Chondrocyte (in vitro differentiated cells): ENCODE data around the gene MPDZ. TPM values are rescaled to one million over a fixed set of nuclear protein-coding genes. Genes with fewer than 3 reads are reported as not detected.

Source experiments
- DNase-seq: peaks from one replicate; pipeline ENCODE4 v3.0.0; 2021; ENCODE audit warnings: mixed read lengths, low spot score
- H3K27ac Mint-ChIP-seq: one replicate; pipeline ENCODE4 v1.8.0; 2021; ENCODE audit warnings: mild to moderate bottlenecking, moderate library complexity, mixed read lengths; ENCODE audit not compliant: unreplicated experiment
- H3K27me3 Mint-ChIP-seq: 2 replicates; pipeline ENCODE4 v1.8.0; 2021; ENCODE audit warnings: low read depth, mixed read lengths
- H3K36me3 Mint-ChIP-seq: 2 replicates; pipeline ENCODE4 v1.8.0; 2021; ENCODE audit warnings: low read depth, mixed read lengths
- H3K4me1 Mint-ChIP-seq: 2 replicates; pipeline ENCODE4 v1.8.0; 2021; ENCODE audit warnings: low read depth, mild to moderate bottlenecking, mixed read lengths
- H3K4me3 Mint-ChIP-seq: one replicate; pipeline ENCODE4 v1.8.0; 2021; ENCODE audit warnings: mild to moderate bottlenecking, moderate library complexity, mixed read lengths; ENCODE audit not compliant: unreplicated experiment
- H3K9me3 Mint-ChIP-seq: 2 replicates; pipeline ENCODE4 v1.8.0; 2021; ENCODE audit warnings: low read depth, mixed read lengths
- total RNA-seq: library from RNA; stranded (reverse); gene quantifications from 3 replicates; pipeline ENCODE4 v1.2.1, GENCODE V29; 2021
- TF ChIP-seq, protein P1 (sequence below): fragments of 200-600 bp; sonication (generic); IDR thresholded peaks from 2 replicates; pipeline ENCODE4 v1.5.0; 2021; ENCODE audit warnings: antibody characterized with exemption, mild to moderate bottlenecking, moderate library complexity

MPDZ gene
- total RNA-seq, 1 donor from 2014 or later, result 42.5 TPM

DNA sequence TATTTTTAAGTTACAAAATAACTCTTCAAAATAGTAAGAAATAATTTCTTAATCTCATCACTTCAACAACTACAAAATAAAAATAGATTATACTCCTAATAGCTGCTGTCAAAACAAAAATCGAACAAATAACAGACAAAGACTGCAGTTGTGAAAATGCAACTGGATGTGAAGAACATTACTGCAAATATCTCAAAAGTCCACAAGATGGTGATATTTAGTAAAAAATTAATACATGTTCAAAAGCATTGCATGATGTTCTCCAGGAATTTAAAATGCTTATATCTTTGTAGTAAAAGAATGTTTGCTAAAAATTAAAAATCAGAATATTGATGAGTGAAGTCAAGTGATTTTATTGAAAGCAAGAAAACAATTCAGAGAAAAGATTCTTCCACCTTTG, 66.2 kb downstream of the MPDZ start:
- Mint-ChIP-seq H3K4me1 (peaks cover 12% of the 10 kb centered on the region), H3K27me3 (no peaks in the 10 kb centered on the region), H3K4me3 (no peak overlapping the region), H3K27ac (no peak overlapping the region), H3K36me3 (peaks cover 18% of the 10 kb centered on the region), H3K9me3 (peaks cover 5% of the 10 kb centered on the region)
- TF ChIP-seq, protein P1, sequence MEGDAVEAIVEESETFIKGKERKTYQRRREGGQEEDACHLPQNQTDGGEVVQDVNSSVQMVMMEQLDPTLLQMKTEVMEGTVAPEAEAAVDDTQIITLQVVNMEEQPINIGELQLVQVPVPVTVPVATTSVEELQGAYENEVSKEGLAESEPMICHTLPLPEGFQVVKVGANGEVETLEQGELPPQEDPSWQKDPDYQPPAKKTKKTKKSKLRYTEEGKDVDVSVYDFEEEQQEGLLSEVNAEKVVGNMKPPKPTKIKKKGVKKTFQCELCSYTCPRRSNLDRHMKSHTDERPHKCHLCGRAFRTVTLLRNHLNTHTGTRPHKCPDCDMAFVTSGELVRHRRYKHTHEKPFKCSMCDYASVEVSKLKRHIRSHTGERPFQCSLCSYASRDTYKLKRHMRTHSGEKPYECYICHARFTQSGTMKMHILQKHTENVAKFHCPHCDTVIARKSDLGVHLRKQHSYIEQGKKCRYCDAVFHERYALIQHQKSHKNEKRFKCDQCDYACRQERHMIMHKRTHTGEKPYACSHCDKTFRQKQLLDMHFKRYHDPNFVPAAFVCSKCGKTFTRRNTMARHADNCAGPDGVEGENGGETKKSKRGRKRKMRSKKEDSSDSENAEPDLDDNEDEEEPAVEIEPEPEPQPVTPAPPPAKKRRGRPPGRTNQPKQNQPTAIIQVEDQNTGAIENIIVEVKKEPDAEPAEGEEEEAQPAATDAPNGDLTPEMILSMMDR, result peak; percentile 86
- no peak for DNase-seq

DNA sequence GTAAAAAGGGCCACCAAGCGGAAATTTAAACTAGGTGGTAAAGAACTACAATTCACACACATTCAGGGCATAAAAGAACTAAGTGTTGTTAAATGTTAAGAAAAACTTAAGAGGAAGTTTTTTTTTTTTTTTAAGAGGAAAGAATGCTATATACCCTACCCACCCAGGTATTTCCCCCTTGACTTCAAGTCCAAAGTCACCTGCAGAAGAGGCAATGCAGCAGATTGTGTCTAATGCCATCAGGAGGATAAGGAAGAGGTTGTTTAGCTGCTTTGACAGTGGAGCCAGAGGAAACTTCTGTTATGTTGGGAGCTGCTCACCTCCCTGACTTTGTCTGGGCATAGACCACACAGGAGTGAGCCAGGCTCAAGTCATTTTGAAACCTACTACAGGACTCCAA, 69.2 kb downstream of the MPDZ start:
- Mint-ChIP-seq H3K36me3 (peaks cover 23% of the 10 kb centered on the region), H3K27me3 (no peaks in the 10 kb centered on the region), H3K9me3 (peaks cover 5% of the 10 kb centered on the region), H3K4me1 (peaks cover 12% of the 10 kb centered on the region), H3K4me3 (no peak overlapping the region), H3K27ac (no peak overlapping the region)
- TF ChIP-seq, protein P1, result no peak
- DNase-seq, result no peak

DNA sequence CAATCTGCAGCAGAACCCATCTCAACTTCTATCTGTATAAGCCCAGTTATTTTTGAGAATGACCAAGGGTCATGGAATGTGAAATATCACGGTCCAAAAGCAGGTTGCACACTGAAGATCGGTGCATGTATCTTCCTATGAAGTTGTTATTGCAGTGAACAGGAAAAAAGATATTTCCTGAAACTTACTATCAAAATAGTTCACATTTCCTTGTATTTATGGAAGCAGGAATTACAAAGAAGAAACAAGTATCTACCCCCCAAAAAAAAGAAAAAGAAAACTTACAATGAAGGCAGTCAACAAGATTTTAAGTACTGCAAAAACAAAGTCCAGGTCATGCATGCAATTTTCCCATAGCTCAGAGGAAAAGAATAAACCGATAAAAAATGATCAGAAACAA, 70.0 kb downstream of the MPDZ start:
- Mint-ChIP-seq H3K4me1 (peaks cover 12% of the 10 kb centered on the region), H3K27ac (no peak overlapping the region), H3K27me3 (no peaks in the 10 kb centered on the region), H3K4me3 (no peak overlapping the region), H3K9me3 (peaks cover 5% of the 10 kb centered on the region), H3K36me3 (peaks cover 18% of the 10 kb centered on the region)
- TF ChIP-seq, protein P1, result no peak
- no peak for DNase-seq

DNA sequence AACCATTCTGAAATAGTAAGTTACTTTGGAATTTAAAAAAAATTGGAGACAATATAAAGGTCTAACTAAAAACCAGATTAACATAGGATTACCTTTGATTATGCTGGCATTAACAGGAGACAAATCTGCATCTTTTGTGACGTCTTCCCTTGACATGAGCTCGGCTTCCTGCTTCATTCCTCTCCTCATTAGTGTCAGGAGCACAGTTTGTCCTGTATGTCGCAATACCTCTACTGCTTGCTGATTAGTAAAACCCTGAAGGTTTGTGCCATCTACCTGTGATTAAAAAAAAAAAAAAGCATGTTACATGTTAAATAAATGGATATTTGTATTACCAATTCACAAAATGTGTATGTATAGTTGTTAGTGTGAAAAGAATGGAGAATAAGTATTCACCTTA, 73.7 kb downstream of the MPDZ start:
- no peak overlapping the region for H3K4me3 Mint-ChIP-seq
- peaks cover 32% of the 10 kb centered on the region for H3K36me3 Mint-ChIP-seq
- no peak for DNase-seq
- H3K27me3 Mint-ChIP-seq, result no peaks in the 10 kb centered on the region
- H3K27ac Mint-ChIP-seq, result no peak overlapping the region
- no peaks in the 10 kb centered on the region for H3K9me3 Mint-ChIP-seq
- TF ChIP-seq, protein P1, result no peak
- peaks cover 12% of the 10 kb centered on the region for H3K4me1 Mint-ChIP-seq

DNA sequence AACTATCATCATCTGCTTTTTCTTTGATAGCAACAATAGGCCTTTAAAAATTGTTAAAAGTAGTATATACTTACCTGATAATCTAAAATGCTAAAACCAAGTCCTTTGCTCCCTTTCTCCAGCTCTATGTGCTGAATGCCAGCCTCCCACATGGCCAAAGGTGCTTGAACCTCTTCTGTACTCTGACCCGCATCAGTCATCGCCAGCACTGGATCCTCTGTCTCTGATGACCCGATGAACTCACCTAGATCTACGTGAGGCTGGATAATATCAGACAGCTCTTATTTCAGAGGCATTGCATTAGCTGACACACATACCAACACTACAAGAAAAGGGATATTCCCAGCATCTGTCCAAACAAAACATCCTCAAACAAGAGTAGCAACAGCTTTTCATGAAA, 89.5 kb downstream of the MPDZ start:
- H3K27me3 Mint-ChIP-seq, result no peaks in the 10 kb centered on the region
- H3K4me1 Mint-ChIP-seq, result peaks cover 13% of the 10 kb centered on the region
- no peak for DNase-seq
- TF ChIP-seq, protein P1, result no peak
- H3K36me3 Mint-ChIP-seq, result peaks cover 26% of the 10 kb centered on the region
- H3K27ac Mint-ChIP-seq, result peak overlapping the region; percentile 71
- no peak overlapping the region for H3K4me3 Mint-ChIP-seq
- H3K9me3 Mint-ChIP-seq, result no peaks in the 10 kb centered on the region
